CD4-positive, alpha-beta T cell (primary cell): Measurements from ENCODE around the gene PLEKHN1. TPM values are rescaled to one million over a fixed set of nuclear protein-coding genes. Genes with fewer than 3 reads are reported as not detected.

Experiments
- ATAC-seq: fragments of 200-7000 bp; cut with Tn5 transposase; one replicate; pipeline ENCODE4 v1.10.0; 2022; ENCODE audit warnings: mild to moderate bottlenecking; ENCODE audit not compliant: poor library complexity
- CTCF ChIA-PET: fragments of 350-600 bp; sonication (Branson Sonifier 250); formaldehyde crosslinking; loops from one replicate; lab custom pipeline; 2021; ENCODE audit warnings: antibody characterized with exemption, inconsistent platforms; lab: Charles Lee
- POLR2A ChIA-PET: fragments of 350-600 bp; sonication (Branson Sonifier 250); formaldehyde crosslinking; loops from one replicate; lab custom pipeline; 2021; ENCODE audit warnings: antibody characterized with exemption, inconsistent platforms; lab: Charles Lee
- DNase-seq, 14 experiments: peaks; one replicate each; pipeline ENCODE4 v3.0.0-alpha.2; 2013 to 2020; ENCODE audit warnings: mixed read lengths in 2 of 14
- H3K27ac ChIP-seq, 2 donors: one replicate each; pipeline versions ENCODE4 v1.5.1 to v1.7.0; 2013; ENCODE audit warnings: low read length in 2 of 2, low read depth in 1 of 2, mild to moderate bottlenecking in 1 of 2
- H3K27me3 ChIP-seq, 2 experiments: 1 replicate in 1 of 2; 2 replicates in 1 of 2; pipeline versions ENCODE4 v1.6.1 to v1.7.0; 2013; ENCODE audit warnings: low read length in 2 of 2, control low read depth in 1 of 2, mild to moderate bottlenecking in 1 of 2, moderate library complexity in 1 of 2; ENCODE audit not compliant: insufficient read depth in 2 of 2, control insufficient read depth in 1 of 2
- H3K36me3 ChIP-seq: one replicate; pipeline ENCODE4 v1.6.1; 2013; ENCODE audit warnings: low read length, control low read depth; ENCODE audit not compliant: insufficient read depth
- H3K4me1 ChIP-seq: one replicate; pipeline ENCODE4 v1.6.1; 2013; ENCODE audit warnings: low read length, control low read depth; ENCODE audit not compliant: insufficient read depth
- H3K4me3 ChIP-seq: one replicate; pipeline ENCODE4 v1.5.1; 2013; ENCODE audit warnings: mild to moderate bottlenecking, low read length, moderate library complexity
- H3K9me3 ChIP-seq, 2 experiments: 1 replicate in 1 of 2; 2 replicates in 1 of 2; pipeline versions ENCODE4 v1.6.1 to v1.7.0; 2013; ENCODE audit warnings: low read length in 2 of 2, mild to moderate bottlenecking in 2 of 2, control low read depth in 1 of 2, moderate library complexity in 1 of 2; ENCODE audit not compliant: control insufficient read depth in 1 of 2, insufficient read depth in 1 of 2
- H3K27ac Mint-ChIP-seq: one replicate; pipeline ENCODE4 v1.8.0; 2020; ENCODE audit warnings: mixed read lengths
- H3K27me3 Mint-ChIP-seq: one replicate; pipeline ENCODE4 v1.8.0; 2021; ENCODE audit warnings: mixed read lengths
- H3K36me3 Mint-ChIP-seq: one replicate; pipeline ENCODE4 v1.8.0; 2021; ENCODE audit warnings: low read depth, mixed read lengths
- H3K4me1 Mint-ChIP-seq: one replicate; pipeline ENCODE4 v1.8.0; 2021; ENCODE audit warnings: low read depth, mixed read lengths
- H3K4me3 Mint-ChIP-seq: one replicate; pipeline ENCODE4 v1.8.0; 2020; ENCODE audit warnings: mild to moderate bottlenecking, mixed read lengths
- H3K9me3 Mint-ChIP-seq: one replicate; pipeline ENCODE4 v1.8.0; 2020; ENCODE audit warnings: mixed read lengths
- intact Hi-C, 2 experiments: fragments of 100-400 bp; cut with DNase I in 1 of 2; cut with micrococcal nuclease in 1 of 2; formaldehyde crosslinking; loops; one replicate each; pipeline versions ENCODE4 v1.15.1 to v1.9.0; 2023 to 2025; cut with DNase I, micrococcal nuclease
- total RNA-seq, 174 experiments: library from RNA in 2 of 174; stranded (reverse) in 2 of 174; gene quantifications; one replicate each; pipeline ENCODE4 v1.2.3 and lab custom pipeline; 2021 to 2026
- TF ChIP-seq, protein P1 (sequence below): fragments of 200-600 bp; IDR thresholded peaks from one replicate; pipeline ENCODE4 v1.8.0; 2022; ENCODE audit warnings: antibody characterized with exemption, mild to moderate bottlenecking

The PLEKHN1 gene
- total RNA-seq, 2 experiments from 2014 or later = 0.69 to 0.95 TPM

DNA sequence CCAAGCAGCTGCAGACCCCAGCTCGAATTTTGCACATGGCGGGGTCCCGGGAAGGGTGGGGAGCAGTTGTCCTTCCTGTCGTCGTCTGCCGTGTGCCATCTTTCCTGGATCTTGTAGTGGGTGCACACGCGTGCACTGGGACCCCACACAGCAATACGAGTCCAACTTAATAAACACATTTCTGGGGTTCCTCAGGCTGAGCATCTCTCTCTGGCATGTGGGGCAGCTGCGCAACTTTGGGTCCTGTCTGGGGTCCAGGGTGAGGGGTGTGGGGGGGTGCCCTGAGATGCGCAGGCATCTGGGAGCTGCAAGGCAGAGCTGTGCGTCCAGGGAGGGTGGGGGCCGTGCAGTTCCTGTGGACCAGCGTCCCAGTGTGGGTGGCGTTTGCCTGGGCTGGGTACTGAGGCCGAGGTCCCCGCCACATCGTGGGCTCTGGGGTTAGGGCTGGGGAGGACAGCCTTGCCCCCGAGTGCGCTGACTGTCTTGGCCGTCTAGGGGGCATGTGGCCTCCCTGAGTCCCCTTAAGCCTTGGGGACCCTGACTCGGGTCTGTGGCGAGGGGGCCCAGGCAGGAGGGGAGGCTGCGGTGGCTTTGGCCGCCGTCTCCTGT, 652 bp upstream of the PLEKHN1 start:
- H3K4me3 Mint-ChIP-seq = peak overlapping the region; percentile 63
- H3K27me3 ChIP-seq = peaks cover 6 to 7% of the 10 kb centered on the region in 2 experiments
- no peaks in the 10 kb centered on the region for H3K36me3 Mint-ChIP-seq
- H3K4me1 ChIP-seq = peaks cover 30% of the 10 kb centered on the region
- H3K9me3 Mint-ChIP-seq = no peaks in the 10 kb centered on the region
- TF ChIP-seq, protein P1, sequence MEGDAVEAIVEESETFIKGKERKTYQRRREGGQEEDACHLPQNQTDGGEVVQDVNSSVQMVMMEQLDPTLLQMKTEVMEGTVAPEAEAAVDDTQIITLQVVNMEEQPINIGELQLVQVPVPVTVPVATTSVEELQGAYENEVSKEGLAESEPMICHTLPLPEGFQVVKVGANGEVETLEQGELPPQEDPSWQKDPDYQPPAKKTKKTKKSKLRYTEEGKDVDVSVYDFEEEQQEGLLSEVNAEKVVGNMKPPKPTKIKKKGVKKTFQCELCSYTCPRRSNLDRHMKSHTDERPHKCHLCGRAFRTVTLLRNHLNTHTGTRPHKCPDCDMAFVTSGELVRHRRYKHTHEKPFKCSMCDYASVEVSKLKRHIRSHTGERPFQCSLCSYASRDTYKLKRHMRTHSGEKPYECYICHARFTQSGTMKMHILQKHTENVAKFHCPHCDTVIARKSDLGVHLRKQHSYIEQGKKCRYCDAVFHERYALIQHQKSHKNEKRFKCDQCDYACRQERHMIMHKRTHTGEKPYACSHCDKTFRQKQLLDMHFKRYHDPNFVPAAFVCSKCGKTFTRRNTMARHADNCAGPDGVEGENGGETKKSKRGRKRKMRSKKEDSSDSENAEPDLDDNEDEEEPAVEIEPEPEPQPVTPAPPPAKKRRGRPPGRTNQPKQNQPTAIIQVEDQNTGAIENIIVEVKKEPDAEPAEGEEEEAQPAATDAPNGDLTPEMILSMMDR = no peak
- no peak overlapping the region for H3K27ac ChIP-seq
- H3K9me3 ChIP-seq = no peaks in the 10 kb centered on the region
- H3K4me1 Mint-ChIP-seq = no peaks in the 10 kb centered on the region
- H3K36me3 ChIP-seq = no peaks in the 10 kb centered on the region
- CTCF ChIA-PET = no interaction called here
- ATAC-seq (no peak), DNase-seq (no peak)
- intact Hi-C loops = no loop called here
- POLR2A ChIA-PET = interaction anchor here (1.1 kb wide), 1 partner anchor 267 kb away, joined by 3 read pairs; the partner anchor contains the start of gene B3GALT6
- H3K27ac Mint-ChIP-seq = no peak overlapping the region
- H3K4me3 ChIP-seq = peak overlapping the region; percentile 67
- H3K27me3 Mint-ChIP-seq = peaks cover 17% of the 10 kb centered on the region

DNA sequence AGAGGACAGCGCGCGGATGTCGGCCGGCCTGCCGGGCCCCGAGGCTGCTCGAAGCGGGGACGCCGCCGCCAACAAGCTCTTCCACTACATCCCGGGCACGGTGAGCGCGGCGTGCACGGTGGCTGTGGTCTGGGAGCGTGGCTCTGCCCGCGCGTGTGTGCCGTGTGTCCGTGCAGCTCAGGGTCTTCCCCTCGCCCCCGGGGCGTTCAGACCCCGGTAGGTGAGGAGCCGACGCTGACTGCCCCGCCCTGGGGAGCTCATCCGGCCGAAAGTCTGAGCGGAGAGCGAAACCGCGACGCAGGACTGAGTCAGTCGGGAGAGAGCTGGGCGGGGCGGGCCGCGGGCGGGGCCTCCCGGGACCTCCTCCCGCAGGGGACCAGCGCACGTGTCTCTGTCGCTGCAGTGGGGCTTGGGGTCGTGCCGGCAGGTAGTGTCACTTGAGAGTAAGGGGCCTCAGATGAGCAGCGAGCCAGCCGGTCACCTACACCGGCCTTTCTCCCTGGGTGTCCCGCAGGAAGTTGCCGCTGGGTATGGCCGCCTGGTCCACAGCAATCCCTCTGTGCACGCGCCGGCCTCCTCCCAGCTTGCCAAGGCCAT, 520 bp downstream of the PLEKHN1 start:
- H3K9me3 ChIP-seq = peaks cover 0 to 6% of the 10 kb centered on the region in 2 experiments
- ChIA-PET CTCF (interaction anchor here (0.8 to 1.2 kb wide), 5 partner anchors 26 to 156 kb away, joined by 3 to 4 read pairs (median 3); no protein-coding TSS in a partner anchor), POLR2A (interaction anchor here (0.9 to 1.1 kb wide), 4 partner anchors 10 to 265 kb away, joined by 3 to 6 read pairs (median 4); partner anchors contain the start of gene B3GALT6)
- peaks cover 9 to 14% of the 10 kb centered on the region in 2 experiments for H3K27me3 ChIP-seq
- ATAC-seq = peak; percentile 93
- TF ChIP-seq, protein P1 = no peak
- peak; percentile 50 to 93 (median 82) for DNase-seq
- no peak overlapping the region for H3K27ac ChIP-seq
- Mint-ChIP-seq H3K4me1 (no peaks in the 10 kb centered on the region), H3K27me3 (peaks cover 17% of the 10 kb centered on the region), H3K4me3 (peak overlapping the region; percentile 78), H3K27ac (no peak overlapping the region), H3K9me3 (no peaks in the 10 kb centered on the region), H3K36me3 (no peaks in the 10 kb centered on the region)
- peak overlapping the region; percentile 67 for H3K4me3 ChIP-seq
- no peaks in the 10 kb centered on the region for H3K36me3 ChIP-seq
- peaks cover 23% of the 10 kb centered on the region for H3K4me1 ChIP-seq
- intact Hi-C loops = no loop called here

DNA sequence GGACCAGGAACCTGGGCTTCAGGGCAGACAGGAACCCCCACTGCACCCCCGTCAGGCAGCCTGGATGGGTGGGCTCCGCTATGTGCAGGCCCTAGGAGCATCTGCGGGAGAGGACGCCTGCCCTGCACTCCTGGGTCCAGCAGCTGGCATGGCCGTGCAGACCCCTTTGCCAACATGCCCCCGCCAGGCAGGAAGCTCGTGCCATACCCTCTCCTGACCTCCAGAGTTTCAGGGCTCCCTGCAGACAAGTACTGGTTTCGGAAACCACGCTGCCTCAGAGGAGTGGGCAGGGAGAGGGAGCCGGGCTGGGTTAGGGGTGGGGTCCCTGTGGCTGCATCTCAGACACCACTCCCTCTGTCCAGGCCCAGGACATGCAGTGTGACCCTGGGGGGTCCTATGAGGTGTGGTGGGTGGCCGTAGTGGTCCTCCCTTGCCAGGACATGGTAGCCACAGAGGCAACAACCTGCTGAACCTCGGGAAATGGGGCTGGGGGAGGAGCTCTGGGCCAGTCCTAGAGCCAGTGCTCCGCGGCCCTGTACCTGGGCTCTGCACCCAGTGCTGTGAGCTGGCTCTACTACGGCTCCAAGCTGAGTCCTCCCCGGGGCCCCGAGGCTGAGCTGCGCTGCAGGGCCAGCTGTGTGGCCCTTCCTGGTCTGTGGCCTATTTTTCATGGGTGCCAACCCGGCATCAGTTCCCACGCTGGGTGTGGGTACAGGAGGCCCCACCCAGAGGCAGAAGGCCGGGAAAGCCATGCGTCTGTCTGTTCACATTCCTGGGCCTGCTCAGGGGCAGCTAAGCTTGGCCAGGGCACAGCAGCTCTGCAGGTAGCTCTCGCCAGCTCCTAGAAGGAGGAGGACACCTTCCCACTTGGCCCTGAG, 1.4 kb downstream of the PLEKHN1 start:
- Histone ChIP-seq H3K9me3 (peaks cover 0 to 6% of the 10 kb centered on the region in 2 experiments), H3K27me3 (peaks cover 15 to 16% of the 10 kb centered on the region in 2 experiments), H3K27ac (no peak overlapping the region), H3K4me1 (peaks cover 20% of the 10 kb centered on the region), H3K4me3 (no peak overlapping the region), H3K36me3 (no peaks in the 10 kb centered on the region)
- ATAC-seq = no peak
- ChIA-PET POLR2A (interaction anchor here (0.9 to 1.1 kb wide), 2 partner anchors 9 to 98 kb away, joined by 3 to 6 read pairs; no protein-coding TSS in a partner anchor), CTCF (interaction anchor here (1.0 to 1.1 kb wide), 2 partner anchors 63 to 155 kb away, joined by 3 read pairs; no protein-coding TSS in a partner anchor)
- Mint-ChIP-seq H3K9me3 (no peaks in the 10 kb centered on the region), H3K27ac (no peak overlapping the region), H3K4me3 (peak overlapping the region; percentile 45), H3K36me3 (no peaks in the 10 kb centered on the region), H3K27me3 (peaks cover 17% of the 10 kb centered on the region), H3K4me1 (no peaks in the 10 kb centered on the region)
- intact Hi-C loops = no loop called here
- no peak for DNase-seq
- TF ChIP-seq, protein P1 = no peak
